ENCODE measurements around the gene THBS2. TPM values are rescaled to one million over a fixed set of nuclear protein-coding genes. Genes with fewer than 3 reads are reported as not detected.

THBS2 gene
- total RNA-seq = 43.2 and 48.8 TPM in 2 replicates

DNA sequence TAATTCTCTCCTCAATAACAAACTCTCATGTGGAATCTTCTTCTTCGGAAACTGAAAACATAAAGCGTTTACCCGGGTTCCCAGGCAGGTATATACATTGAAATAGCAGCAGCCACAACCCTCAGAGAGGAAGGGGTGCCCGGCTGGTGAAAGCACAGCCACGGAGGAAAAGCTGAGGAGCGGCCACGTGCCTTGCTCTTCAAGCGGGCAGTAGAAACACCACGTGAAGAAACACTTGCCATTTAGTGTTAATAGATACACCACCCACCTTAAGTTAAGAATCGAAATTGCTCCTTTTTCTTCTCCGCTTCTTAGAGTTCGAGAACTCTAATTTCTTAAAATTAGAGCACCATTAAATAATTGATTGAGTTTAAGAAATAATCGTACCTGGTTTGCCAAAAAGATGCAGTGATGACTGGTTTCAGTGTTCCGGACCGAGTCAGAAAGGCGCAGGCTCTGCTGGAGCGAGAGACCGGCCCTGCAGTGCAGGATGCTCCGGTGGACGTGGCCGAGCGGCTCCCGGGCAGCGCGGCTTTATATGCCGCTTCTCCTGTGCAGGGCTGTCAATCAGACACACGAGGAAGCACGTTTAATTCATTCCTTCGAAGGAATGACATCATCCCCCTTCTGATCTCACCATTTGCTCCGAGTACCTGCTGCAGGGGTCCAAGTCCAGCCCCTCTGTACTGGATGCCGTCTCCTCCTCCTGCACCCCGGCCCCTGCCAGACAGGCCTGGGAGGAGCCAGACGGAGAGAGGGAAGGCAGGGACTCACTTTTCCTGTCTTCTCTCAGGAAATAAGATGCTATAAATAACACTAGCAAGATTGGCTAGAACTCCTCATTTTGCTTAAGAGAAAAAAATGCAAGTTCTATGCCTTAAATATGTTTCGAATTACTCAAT, at the start of gene THBS2:
Gene THBS2 (minus strand): TSS at position 510 of the 902 bp plus-strand sequence. CDS start 3,062 bp downstream, outside the sequence.

Measured in bronchus fibroblast of lung (primary cell).